HG03354 (cell line): ENCODE data around the gene TET1.
A peak's percentile ranks its signal among the peaks of the same experiment; 100 is the strongest.
"Not testable (repeated sequence)": the region's sequence is repeated elsewhere in the genome, so short reads cannot be mapped to it uniquely, and the experiment has no call there.

ENCODE experiments used
- ATAC-seq: cut with Tn5 transposase; IDR thresholded peaks from one replicate; pipeline ENCODE4 v1.9.1; 2021; ENCODE audit warnings: mild to moderate bottlenecking; ENCODE audit not compliant: unreplicated experiment, poor library complexity, severe bottlenecking

TET1 gene

DNA sequence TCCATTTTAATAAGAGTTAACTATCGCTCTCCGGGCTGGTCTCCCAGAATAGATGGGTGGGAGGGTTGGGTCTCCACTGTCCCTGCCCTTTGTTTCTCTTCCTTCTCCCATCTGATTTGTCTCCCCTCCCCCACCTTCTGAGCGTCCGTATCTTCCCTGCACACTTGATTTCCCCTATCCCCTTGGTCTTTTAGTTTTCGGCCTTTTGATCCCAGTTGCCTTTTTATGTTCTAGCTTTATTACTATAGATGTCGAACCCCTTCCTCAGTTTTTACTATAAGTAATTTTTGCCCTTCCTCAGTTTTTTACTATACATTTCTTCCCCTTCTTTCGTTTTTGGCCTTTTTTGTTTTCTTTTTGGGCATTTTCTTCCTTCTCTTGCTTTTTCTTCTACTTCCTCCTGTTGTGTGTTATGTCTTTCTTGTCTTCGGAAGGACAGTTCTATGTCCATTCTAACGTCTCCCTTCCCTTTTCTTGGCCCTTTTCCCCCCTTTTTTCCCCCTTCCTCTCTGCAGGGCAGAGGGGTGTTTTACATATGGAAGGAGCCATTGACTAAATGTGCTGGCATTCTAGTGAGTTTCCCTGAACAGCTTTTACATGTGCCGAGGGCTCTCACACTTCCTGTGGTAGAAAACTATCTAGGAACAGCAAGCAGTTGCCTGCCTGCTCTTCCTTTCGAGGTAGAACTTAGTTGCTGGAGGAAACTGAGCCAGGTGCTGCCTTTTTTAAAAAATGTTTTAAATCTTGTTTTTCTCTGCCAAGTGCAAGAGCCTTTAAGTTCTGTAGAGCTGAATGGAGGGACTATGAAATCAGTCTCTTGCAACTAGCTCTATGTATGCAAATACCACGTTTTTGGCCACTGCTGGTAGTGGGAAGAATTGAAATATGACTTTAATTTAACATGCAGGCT lies 2.8 kb downstream of the TET1 start:
- ATAC-seq, result no peak

DNA sequence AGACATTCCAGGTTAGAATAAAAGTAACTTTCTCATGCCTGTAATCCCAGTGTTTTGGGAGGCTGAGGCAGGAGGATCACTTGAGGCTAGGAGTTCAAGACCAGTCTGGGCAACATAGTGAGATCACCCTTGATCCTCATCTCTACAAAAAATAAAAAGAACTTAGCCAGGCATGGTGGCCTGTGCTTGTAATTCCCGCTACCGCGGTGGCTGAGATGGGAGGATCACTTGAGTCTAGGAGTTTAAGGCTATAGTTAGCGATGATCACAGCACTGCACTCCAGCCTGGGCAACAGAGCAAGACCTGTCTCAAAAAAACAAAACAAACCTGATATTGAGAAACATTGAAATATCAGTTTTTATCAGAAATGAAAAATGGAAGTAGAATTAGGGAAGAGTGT lies 4.6 kb downstream of the TET1 start:
- no peak for ATAC-seq

DNA sequence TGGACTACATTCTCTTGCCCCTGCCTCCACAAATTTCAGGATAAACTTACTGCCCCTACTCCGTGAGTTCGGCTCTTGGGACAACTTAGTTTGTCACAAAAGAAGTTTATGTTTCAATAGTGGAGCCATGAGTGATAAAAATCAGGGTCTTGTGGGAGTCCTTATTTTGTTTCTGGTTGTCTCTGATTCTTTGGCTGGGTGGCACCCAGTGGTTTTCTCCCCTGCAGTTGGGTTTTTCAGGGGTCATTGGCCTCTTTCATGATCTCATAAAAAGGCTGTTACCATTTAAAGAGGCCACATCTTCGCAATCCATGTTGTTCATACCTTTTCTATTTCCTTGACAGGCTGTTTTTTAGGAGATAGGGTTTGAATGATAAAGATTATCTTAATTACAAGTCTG lies 5.5 kb downstream of the TET1 start:
- no peak for ATAC-seq

DNA sequence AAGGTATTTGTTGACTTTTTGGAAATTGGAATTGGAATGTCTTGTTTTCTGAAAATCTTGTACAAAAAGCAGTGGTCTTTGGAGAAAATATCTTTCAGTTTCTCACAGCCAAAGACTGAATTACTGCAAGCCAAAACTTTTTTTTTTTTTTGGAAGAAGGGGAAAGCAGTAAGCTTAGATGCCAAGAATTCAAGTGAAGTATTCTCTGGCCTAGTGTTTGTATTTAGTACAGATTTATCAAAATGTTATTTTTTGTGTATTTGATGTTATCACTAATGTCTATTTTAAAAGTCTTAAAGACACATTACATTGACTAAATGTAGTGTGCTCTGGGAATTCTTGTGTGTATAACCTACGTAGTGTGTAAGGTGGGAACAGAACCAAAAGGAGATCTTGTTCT lies 6.2 kb downstream of the TET1 start:
- no peak for ATAC-seq

DNA sequence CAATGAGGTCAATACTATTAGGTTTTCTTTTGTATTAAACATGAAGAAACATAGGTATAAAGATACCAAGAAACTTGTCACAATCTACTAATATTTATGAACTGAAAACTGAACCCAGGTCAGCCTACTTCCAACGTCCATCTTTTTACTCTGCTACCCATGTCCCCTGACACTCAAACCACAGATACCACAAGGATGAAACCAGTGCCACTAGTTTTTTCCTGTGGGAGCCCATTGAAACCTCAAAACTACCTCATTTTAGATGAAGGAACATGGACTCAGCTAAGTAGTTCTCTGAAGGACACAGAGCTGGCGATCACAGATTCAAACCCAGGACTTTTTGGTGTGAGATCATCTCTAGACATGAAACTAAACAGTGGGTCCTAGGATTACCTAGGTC lies 6.8 kb downstream of the TET1 start:
- no peak for ATAC-seq

DNA sequence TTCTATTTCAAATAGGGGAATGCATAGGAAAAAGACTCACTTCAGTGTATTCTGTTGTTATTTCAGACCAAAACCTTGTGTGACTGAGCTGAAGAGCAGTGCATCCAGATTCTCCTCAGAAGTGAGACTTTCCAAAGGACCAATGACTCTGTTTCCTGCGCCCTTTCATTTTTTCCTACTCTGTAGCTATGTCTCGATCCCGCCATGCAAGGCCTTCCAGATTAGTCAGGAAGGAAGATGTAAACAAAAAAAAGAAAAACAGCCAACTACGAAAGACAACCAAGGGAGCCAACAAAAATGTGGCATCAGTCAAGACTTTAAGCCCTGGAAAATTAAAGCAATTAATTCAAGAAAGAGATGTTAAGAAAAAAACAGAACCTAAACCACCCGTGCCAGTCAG lies 12.0 kb downstream of the TET1 start:
- ATAC-seq, result no peak

DNA sequence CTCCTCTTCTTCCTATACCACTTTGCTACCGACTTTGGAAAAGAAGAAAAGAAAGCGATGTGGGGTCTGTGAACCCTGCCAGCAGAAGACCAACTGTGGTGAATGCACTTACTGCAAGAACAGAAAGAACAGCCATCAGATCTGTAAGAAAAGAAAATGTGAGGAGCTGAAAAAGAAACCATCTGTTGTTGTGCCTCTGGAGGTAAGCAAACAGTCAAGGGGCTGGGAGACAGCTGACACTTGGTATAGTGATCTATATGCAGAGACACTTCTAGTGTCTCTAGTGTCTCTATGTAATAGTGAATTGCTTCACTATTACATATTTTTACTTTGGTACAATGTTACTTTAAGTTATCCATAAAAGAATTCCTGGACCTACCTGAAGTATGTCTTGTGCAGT lies 13.9 kb downstream of the TET1 start:
- no peak for ATAC-seq

DNA sequence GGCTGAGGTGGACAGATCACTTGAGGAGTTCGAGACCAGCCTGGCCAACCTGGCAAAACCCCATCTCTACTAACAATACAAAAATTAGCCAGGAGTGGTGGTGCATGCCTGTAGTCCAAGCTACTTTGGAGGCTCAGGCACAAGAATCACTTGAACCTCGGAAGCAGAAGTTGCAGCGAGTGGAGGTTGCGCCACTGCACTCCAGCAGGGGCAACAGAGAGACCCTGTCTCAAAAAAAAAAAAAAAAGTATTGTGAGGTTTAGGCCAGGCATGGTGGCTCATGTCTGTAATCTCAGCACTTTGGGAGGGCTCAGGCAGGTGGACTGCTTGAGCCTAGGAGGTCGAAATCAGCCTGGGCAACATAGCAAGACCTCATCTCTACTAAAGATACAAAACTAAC lies 16.0 kb downstream of the TET1 start:
- ATAC-seq, result no peak

DNA sequence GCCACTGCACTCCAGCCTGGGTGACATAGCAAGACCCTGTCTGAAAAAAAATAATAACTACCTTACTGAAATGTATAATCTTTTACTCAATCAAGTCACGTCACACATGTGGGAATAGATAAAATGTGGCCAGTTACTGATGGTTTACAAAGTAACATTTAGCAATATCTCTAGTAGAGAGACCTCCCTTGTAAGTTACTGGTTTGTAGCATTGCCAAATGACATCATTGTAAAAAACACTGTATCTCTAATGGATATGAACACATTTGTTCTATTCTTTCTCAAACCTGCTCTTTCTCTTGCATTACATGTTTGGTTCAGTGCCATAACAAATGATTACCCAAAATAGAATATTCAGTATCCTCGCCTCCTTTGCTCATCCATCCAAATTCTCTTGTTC lies 18.8 kb downstream of the TET1 start:
- no peak for ATAC-seq

DNA sequence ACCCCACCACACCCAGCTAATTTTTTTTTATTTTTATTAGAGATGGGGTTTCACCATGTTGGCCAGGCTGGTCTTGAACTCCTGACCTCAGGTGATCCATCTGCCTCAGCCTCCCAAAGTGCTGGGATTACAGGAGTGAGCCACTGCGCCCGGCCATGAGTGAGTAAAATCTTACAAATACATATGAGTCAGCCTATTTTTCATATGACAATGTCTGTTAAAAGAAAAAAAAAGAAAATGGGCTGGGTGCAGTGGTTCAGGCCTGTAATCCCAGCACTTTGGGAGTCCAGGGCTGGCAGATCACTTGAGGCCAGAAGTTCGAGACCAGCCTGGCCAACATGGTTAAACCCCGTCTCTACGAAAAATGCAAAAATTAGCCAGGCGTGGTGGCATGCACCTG lies 24.1 kb downstream of the TET1 start:
- not testable (repeated sequence) for ATAC-seq

DNA sequence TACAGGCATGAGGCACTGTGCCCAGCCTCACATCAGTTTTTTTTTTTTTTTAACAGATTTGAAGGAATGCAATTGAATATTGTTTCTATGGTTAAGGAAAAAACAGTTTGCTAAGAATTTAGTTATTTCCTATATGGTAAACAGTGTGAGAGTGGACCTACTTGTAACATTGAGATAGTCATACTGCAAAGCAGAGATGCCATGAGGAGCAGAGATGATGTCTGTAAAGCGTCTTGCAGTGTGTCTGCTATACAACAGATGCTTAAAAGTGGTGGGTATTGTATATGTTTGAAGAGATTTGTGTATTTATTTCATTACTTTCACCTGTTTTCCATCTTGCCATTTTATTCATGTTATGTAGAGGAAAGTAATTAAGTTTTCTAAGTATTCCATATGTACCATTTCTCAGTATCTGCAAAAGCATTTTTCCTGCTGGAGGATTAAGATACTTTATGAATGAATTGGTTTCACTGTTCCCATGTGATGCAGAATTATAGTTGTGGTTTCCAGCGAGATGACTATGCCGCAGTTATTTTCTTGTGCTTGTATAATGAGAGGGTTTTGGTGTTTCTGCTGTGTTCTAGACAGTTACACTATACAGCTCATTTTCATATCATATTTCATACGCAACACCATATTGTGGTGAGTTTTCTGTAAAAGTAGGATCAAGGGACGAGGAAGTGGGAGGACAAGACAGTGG lies 26.6 kb downstream of the TET1 start:
- ATAC-seq, result no peak

DNA sequence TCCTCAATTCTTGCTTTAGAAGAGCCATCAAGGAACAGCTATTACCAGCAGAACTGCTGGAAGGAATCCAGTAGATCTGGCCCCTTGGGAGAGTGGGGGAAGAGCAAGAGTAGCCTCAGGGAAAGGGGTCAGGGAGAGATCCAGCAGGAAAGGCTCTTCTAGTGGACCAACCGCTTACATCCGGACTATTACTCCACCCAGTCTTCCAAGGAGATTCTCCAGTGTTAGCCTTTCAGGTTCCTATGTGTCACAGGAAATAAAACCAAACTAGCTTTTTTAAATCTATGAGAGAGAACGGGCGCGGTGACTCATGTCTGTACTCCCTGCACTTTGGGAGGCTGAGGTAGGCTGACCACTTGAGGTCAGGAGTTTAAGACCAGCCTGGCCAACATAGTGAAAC lies 34.3 kb downstream of the TET1 start:
- ATAC-seq, result no peak

DNA sequence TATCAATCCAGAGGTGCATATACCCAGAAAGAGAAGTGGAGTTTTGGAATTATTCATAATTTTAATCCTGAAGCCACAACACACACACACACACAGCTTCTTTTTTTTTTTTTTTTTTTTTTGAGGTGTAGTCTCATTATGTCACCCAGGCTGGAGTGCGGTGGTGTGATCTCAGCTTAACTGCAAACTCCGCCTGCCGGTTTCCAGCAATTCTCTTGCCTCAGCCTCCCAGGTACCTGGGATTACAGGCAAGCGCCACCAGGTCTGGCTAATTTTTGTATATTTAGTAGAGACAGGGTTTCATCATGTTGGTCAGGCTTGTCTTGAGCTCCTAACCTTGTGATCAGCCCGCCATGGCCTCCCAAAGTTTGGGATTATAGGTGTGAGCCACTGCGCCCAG lies 35.4 kb downstream of the TET1 start:
- ATAC-seq, result no peak

DNA sequence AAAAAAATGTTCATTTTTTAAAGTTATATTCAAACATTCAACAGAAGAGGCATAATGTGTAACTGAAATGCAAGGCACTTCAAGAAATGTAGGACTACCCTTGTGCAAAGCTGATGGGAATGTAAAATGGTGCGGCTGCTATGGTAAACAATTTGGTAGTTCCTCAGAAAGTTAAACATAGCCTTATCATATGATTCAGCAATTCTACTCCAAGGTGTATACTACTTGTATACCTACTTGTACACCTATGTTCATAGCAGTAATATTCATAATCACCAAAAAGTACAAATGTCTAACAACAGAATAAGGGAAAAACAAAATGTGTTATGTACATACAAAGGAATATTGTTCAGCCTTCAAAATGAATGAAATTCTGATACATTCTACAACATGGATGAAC lies 37.3 kb downstream of the TET1 start:
- no peak for ATAC-seq

DNA sequence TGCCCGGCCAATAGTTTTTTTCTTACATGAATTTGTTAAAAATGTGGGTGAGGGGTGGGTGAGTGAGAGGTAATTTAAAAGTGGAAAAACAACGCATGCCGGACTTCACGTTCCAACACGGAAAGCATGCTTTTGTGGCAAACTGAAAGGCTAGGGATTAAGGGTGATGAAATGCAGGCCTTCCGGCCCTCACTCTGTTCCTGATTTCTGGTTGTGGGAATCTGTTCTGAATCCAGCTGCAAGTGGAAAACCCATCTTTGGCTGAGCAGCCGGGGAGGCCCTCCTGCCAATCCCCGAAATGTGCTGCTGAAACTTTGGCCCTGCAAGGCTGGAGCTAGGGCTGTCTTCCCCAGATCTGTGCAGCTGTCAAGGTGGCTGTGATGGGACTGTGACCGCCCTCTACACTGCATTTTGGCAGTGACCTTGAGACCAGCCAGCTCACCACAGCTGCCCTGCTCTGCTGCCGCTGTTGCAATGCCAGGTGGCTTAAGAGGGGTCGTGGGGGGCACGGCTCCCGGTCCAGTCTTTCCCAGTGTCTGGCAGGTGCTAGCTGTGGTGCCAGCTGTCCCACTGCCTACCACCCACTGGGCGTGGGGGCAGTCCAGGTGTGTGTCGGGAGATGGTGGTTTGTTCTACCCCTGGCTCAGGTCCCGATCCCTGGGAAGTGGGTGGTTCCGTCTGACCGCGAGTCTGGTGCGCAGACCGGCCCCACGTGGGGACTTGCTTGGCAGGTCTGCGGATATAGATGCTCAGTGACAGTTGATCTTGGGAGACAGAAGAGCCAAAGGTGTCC lies 39.0 kb downstream of the TET1 start:
- ATAC-seq, result no peak

DNA sequence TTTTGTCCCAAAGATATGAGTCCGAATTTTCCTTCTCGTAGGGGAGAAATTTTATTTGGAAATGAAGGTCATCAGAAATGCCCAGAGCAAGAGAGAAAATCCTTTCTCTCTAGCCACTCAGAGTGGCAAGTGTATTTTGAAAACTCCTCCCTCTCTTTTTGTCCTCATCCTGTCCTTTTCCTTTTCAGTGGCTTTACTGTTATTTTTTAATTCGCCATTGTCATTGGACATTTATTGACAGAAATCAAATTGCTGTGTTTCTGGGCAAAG lies 39.6 kb downstream of the TET1 start:
- no peak for ATAC-seq

DNA sequence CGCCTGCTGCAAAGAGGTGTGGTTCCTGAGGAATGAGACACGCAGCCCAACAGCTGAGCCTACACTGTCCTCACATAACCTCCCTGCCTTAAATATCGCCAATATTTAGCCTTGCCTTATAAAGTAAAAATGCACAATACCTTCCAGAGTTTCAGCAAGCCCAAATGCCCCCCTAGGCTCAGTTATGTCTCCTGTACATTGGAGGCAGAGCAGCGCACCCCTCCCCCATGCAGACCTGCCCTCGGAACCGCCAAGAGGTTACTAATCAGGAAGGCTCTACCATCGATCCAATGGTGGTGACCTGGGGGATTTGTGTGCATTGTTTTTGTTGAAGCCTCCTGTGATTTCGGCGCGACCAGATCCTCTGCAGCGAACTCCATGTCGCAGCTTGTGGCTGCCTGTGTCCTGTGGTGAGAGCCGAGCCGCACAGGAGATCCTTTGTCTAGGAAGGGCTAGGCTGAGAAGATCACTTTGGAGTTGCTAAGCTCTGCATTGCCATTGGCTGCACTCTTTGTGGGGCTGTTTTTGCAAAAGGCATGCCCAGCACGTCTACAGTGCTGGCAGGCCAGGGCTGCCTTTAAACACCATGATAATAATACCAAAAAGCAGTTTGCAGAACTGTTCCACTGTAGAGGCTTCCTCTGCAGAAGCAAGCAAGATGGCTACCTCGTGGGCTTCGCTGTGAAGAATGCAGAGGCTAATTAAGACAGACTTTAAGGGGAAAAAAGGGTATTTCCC lies 40.1 kb downstream of the TET1 start:
- peak; percentile 92 for ATAC-seq

DNA sequence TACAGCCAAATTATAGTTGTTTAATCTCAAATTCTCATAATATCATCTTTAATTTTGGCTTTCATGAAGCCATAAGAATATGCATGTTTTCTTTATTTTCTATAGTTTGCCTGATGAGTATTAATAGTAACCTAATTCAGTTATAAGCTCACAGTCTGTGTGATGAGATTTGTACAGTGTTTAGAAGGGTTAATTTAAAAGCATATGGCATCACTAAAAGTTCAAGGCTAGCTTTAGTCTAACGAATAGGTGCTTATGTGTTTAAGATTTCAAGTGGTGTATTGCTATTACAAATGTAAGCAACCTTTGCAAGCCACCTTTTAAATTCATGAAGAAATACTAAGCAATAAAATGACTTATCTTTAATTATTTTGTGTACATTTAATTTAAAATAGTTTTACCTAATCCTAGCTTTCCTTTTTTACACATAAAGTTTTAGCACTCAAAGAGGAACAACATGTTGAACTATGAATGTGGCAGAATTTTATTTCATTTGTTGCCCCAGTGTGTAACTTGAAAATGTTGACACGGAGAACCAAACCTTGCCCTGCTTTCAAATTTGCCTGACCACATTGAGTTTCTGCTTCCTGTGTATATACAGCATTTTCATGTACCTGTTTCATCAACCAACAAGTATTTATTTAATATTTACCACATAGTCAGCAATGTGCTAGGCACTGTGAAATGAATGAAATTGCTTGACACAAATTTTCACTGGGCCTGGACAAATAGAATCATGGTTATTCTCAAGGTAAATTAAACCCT lies 41.5 kb downstream of the TET1 start:
- no peak for ATAC-seq

DNA sequence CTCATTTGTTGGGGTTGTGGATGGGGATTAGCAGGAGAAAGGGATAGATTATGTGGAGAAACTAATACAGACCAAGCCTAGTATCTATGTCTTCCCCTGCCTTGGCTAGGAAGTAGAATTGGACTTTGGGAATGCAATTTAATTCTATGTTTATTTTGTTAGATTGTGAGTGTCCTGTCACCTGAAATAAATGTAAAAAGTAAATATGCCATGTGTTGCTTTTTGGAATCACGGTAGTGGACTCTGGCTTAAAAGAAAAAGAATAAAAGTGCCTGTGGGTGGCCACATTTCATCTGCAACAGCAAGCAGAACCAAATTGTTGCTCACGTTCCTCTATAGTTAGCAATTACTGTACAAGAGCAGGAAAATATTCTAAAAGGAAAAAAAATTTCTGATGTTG lies 42.3 kb downstream of the TET1 start:
- ATAC-seq, result no peak
